Measurements from ENCODE around the gene SLC30A5.
"Not testable (repeated sequence)": the region's sequence is repeated elsewhere in the genome, so short reads cannot be mapped to it uniquely, and the experiment has no call there.

SLC30A5 gene

DNA sequence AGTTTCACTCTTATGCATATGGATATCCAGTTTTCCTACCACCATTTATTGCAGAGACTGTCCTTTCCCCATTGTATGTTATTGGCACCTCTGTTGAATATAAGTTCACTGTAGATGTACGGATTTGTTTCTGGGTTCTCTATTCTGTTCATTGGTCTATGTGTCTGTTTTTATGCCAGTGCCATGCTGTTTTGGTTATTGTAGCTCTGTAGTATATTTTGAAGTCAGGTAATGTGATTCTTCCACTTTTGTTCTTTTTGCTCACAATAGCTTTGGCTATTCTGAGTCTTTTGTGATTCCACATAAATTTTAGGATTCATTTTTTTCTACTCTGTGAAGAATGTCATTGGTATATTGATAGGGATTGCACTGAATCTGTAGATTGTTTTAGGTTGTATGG, 47.0 kb downstream of the SLC30A5 start:
- TF ChIP-seq, protein P1, sequence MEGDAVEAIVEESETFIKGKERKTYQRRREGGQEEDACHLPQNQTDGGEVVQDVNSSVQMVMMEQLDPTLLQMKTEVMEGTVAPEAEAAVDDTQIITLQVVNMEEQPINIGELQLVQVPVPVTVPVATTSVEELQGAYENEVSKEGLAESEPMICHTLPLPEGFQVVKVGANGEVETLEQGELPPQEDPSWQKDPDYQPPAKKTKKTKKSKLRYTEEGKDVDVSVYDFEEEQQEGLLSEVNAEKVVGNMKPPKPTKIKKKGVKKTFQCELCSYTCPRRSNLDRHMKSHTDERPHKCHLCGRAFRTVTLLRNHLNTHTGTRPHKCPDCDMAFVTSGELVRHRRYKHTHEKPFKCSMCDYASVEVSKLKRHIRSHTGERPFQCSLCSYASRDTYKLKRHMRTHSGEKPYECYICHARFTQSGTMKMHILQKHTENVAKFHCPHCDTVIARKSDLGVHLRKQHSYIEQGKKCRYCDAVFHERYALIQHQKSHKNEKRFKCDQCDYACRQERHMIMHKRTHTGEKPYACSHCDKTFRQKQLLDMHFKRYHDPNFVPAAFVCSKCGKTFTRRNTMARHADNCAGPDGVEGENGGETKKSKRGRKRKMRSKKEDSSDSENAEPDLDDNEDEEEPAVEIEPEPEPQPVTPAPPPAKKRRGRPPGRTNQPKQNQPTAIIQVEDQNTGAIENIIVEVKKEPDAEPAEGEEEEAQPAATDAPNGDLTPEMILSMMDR (IDR thresholded peaks at IDR 0.05; ENCODE audit: extremely low read depth, insufficient read depth, missing control alignments), result no peak
- DNase-seq (ENCODE audit: low spot score), result no peak
- in situ Hi-C loops (cut with MboI; ENCODE audit: low pct_unique_long_range_greater_than_20kb, low sequenced_read_pairs, unreplicated experiment), result no loop called here

DNA sequence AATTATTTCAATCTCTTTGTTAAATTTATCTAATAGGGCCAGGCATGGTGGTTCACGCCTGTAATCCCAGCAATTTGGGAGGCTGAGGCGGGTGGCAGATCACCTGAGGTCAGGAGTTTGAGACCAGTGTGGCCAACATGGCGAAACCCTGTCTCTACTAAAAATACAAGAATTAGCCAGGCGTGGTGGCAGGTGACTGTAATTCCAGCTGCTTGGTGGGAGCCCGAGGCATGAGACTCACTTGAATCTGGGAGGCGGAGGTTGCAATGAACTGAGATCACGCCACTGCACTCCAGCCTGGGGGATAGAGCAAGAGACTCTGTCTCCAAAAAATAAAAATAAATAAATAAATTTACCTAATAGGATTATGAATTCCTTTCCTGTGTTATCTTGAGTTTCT, 54.8 kb downstream of the SLC30A5 start:
- in situ Hi-C loops (cut with MboI; ENCODE audit: low pct_unique_long_range_greater_than_20kb, low sequenced_read_pairs, unreplicated experiment); DNase-seq (ENCODE audit: low spot score): not testable (repeated sequence)

DNA sequence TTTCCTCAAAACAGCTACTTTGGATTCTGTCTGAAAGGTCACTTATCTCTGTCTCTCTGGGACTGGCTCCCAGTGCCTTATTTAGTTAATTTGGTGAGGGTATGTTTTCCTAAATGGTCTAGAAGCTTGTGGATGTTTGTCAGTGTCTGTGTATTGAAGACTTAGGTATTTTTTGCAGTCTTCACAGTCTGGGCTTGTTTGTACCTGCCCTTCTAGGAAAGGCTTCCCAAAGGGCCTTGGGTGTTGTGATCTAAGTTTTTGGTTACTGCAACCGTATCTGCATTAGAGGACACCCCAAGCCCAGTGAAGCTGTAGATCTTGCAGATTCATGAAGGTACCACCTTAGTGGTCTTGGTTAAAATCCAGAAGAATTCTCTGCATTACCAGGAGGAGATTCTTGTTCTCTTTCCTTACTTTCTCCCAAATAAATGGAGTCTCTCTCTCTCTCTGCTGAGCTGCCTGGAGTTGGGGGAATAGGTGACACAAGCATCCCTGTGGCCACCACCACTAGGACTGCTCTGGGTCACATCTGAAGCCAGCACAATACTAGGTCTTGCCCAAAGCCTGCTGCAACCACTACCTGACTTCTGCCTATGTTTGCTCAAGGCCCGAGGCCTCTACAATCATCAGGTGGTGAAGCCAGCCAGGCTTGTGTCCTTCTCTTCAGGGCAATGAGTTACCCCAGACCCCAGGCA, 55.3 kb downstream of the SLC30A5 start:
- TF ChIP-seq, protein P1 (IDR thresholded peaks at IDR 0.05; ENCODE audit: extremely low read depth, insufficient read depth, missing control alignments), result no peak
- in situ Hi-C loops (cut with MboI; ENCODE audit: low pct_unique_long_range_greater_than_20kb, low sequenced_read_pairs, unreplicated experiment), result no loop called here

DNA sequence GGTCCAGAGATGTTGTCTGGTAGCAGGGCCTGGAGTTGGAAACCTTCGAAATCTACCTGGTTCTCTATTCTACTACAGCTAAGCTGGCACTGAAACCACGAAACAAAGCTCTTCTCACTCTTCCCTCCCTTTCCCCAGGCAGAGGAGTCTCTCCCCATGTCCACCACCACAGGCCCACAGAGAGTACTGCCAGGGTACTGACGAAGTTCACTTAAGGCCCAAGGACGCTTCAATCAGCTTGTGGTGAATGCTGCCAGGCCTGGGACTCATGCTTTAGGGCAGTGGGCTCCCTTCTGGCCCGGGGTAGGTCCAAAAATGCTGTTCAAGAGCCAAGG, 55.8 kb downstream of the SLC30A5 start:
- DNase-seq (ENCODE audit: low spot score), result no peak
- in situ Hi-C loops (cut with MboI; ENCODE audit: low pct_unique_long_range_greater_than_20kb, low sequenced_read_pairs, unreplicated experiment), result no loop called here

More for the DNA sequence above, 55.3 kb downstream of the SLC30A5 start:
- no peak for DNase-seq (ENCODE audit: low spot score)

DNA sequence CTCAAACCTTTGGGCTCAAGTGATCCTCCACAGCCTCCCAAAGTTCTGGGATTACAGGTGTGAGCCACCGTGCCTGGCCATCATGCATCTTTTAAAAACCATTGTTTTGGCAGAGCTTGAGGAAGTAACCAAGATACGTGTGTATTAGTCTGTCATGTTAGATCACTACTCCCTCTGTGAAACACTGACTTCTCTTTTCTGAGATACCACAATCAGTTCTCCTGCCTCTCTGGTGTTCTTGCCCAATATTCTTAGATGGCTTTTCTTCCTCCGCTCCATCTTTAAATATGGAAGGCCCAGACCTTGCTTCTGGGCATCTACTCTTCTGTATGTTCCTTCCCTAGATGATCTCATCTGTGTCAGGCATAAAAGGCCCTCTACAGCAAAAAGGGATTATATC, 58.9 kb downstream of the SLC30A5 start:
- TF ChIP-seq, protein P1 (IDR thresholded peaks at IDR 0.05; ENCODE audit: extremely low read depth, insufficient read depth, missing control alignments), result no peak
- in situ Hi-C loops (cut with MboI; ENCODE audit: low pct_unique_long_range_greater_than_20kb, low sequenced_read_pairs, unreplicated experiment), result no loop called here
- no peak for DNase-seq (ENCODE audit: low spot score)

More for the DNA sequence above, 55.8 kb downstream of the SLC30A5 start:
- TF ChIP-seq, protein P1 (IDR thresholded peaks at IDR 0.05; ENCODE audit: extremely low read depth, insufficient read depth, missing control alignments), result no peak

DNA sequence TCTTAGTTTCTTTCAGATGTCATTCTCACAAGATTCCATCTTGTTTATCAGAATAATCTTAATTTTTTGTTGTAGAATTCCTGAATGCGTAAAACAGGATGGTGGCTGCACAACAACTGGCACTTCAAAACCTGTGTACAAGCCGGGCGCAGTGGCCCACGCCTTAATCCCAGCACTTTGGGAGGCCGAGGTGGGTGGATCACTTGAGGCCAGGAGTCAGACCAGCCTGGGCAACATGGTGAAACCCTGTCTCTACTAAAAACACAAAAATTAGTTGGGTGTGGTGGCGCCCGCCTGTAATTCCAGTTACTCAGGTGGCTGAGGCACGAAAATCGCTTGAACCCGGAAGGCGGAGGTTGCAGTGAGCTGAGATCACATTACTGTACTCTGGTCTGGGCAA, 62.6 kb downstream of the SLC30A5 start:
- DNase-seq (ENCODE audit: low spot score), result no peak
- TF ChIP-seq, protein P1 (IDR thresholded peaks at IDR 0.05; ENCODE audit: extremely low read depth, insufficient read depth, missing control alignments), result no peak
- in situ Hi-C loops (cut with MboI; ENCODE audit: low pct_unique_long_range_greater_than_20kb, low sequenced_read_pairs, unreplicated experiment), result no loop called here

DNA sequence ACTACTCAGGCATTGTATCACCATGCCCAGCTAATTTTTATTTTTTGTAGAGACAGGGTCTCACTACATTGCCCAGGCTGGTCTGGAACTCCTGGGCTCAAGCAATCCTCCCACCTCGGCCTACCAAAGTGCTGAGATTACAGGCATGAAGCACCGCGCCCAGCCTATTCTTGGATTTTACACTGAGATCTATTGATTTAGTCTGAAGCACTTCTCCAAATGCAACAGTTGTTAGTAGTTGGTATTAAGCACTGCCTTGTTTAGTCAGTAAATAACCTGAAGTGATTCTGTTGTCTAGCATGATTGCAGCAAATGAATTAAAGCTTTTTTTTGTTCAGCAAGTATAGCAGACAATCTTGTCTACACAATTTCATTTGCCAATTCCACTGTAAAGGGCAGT, 64.2 kb downstream of the SLC30A5 start:
- DNase-seq (ENCODE audit: low spot score), result no peak
- in situ Hi-C loops (cut with MboI; ENCODE audit: low pct_unique_long_range_greater_than_20kb, low sequenced_read_pairs, unreplicated experiment), result no loop called here
- TF ChIP-seq, protein P1 (IDR thresholded peaks at IDR 0.05; ENCODE audit: extremely low read depth, insufficient read depth, missing control alignments), result no peak
